HepG2 (cell line): Measurements from ENCODE around the gene B4GALT3. TPM values are rescaled to one million over a fixed set of nuclear protein-coding genes. Genes with fewer than 3 reads are reported as not detected.

ENCODE experiments used
- HIVEP1 ChIP-seq: sonication (generic); formaldehyde crosslinking; IDR thresholded peaks from 2 replicates; pipeline ENCODE4 v1.4.0; 2020; ENCODE audit warnings: mild to moderate bottlenecking, missing genetic modification reagents
- HNF4G ChIP-seq, 2 experiments: sonication (generic) in 1 of 2; formaldehyde crosslinking in 1 of 2; IDR thresholded peaks; 2 replicates each; pipeline versions ENCODE4 v1.4.0 to v1.6.1; 2011 to 2020; ENCODE audit warnings: borderline replicate concordance in 2 of 2, low read depth in 2 of 2, mild to moderate bottlenecking in 2 of 2, low read length in 1 of 2, missing genetic modification reagents in 1 of 2, moderate library complexity in 1 of 2
- MATR3 ChIP-seq: sonication (generic); formaldehyde crosslinking; IDR thresholded peaks from 2 replicates; pipeline ENCODE4 v1.4.0; 2020; ENCODE audit warnings: missing genetic modification reagents
- RAD21 ChIP-seq: fragments of 450-650 bp; formaldehyde crosslinking; IDR thresholded peaks from 2 replicates; pipeline ENCODE4 v1.5.0; 2020; ENCODE audit warnings: mild to moderate bottlenecking
- RBM22 ChIP-seq: fragments of 200-400 bp; formaldehyde crosslinking; optimal IDR thresholded peaks from 2 replicates; pipeline ENCODE3; 2017; ENCODE audit warnings: mild to moderate bottlenecking, low read length, moderate library complexity
- SIN3A ChIP-seq: IDR thresholded peaks from 2 replicates; pipeline ENCODE4 v1.6.1; 2011; ENCODE audit warnings: low read depth, mild to moderate bottlenecking, control low read depth, low read length, borderline replicate concordance
- YY1 ChIP-seq: IDR thresholded peaks from 2 replicates; pipeline ENCODE4 v1.6.1; 2011; ENCODE audit warnings: low read length, low read depth, moderate library complexity, mild to moderate bottlenecking; ENCODE audit not compliant: insufficient read depth, insufficient replicate concordance
- ZC3H13 ChIP-seq: sonication (generic); formaldehyde crosslinking; IDR thresholded peaks from 2 replicates; pipeline ENCODE4 v1.8.1; 2023; ENCODE audit warnings: mild to moderate bottlenecking, missing genetic modification reagents, moderate library complexity
- ZNF253 ChIP-seq: sonication (generic); formaldehyde crosslinking; IDR thresholded peaks from 2 replicates; pipeline ENCODE4 v1.8.0; 2022; ENCODE audit warnings: mild to moderate bottlenecking, missing genetic modification reagents, borderline replicate concordance
- ZNF33B ChIP-seq: sonication (generic); formaldehyde crosslinking; IDR thresholded peaks from 2 replicates; pipeline ENCODE4 v1.5.1; 2020; ENCODE audit warnings: mild to moderate bottlenecking, missing genetic modification reagents
- ZNF496 ChIP-seq: sonication (generic); formaldehyde crosslinking; IDR thresholded peaks from 2 replicates; pipeline ENCODE4 v1.8.1; 2023; ENCODE audit warnings: mild to moderate bottlenecking, moderate library complexity, missing genetic modification reagents; ENCODE audit not compliant: insufficient replicate concordance
- ZNF549 ChIP-seq: sonication (generic); formaldehyde crosslinking; IDR thresholded peaks from 2 replicates; pipeline ENCODE4 v1.5.0; 2020; ENCODE audit warnings: missing genetic modification reagents
- polyA plus RNA-seq, 8 experiments: library from polyadenylated mRNA; depleted of rRNA in 3 of 8; stranded (reverse) in 7 of 8; unstranded in 1 of 8; fragments of >200 nt; fragmentation: Illumina TruSeq in 4 of 8; extraction: Trizol in 4 of 8; gene quantifications; 2 replicates each; pipeline versions ENCODE4 v1.2.1 to v1.2.3, GENCODE V29; 2011 to 2016; ENCODE audit warnings: low read depth in 4 of 8, missing spikeins in 1 of 8, mixed read lengths in 1 of 8; ENCODE audit not compliant: insufficient read depth in 1 of 8
- total RNA-seq, 5 experiments: library from RNA; depleted of rRNA; stranded (reverse); fragments of >200 nt; fragmentation: Illumina TruSeq; extraction: Trizol; gene quantifications; 2 replicates each; pipeline ENCODE4 v1.2.3, GENCODE V29; 2016; ENCODE audit warnings: low read depth in 1 of 5
- TF ChIP-seq, protein P1 (sequence below): sonication (generic); formaldehyde crosslinking; IDR thresholded peaks from 2 replicates; pipeline ENCODE4 v1.4.0; 2020; ENCODE audit warnings: missing genetic modification reagents, borderline replicate concordance
- TF ChIP-seq, protein P2 (sequence below): sonication (generic); formaldehyde crosslinking; IDR thresholded peaks from 2 replicates; pipeline ENCODE4 v1.4.0; 2020; ENCODE audit warnings: missing genetic modification reagents
- TF ChIP-seq, protein P3 (sequence below): IDR thresholded peaks from 2 replicates; pipeline ENCODE4 v1.6.1; 2016; ENCODE audit warnings: low read depth, borderline replicate concordance
- TF ChIP-seq, protein P4 (sequence below): sonication (generic); formaldehyde crosslinking; IDR thresholded peaks from 2 replicates; pipeline ENCODE4 v1.5.1; 2020; ENCODE audit warnings: mild to moderate bottlenecking, missing genetic modification reagents, borderline replicate concordance

The B4GALT3 gene
- total and polyA plus RNA-seq, 2 of the 13 experiments (the other 11 are each of a cell fraction or from before 2014, with no cell fraction given): 35.6 to 40.4 TPM

DNA sequence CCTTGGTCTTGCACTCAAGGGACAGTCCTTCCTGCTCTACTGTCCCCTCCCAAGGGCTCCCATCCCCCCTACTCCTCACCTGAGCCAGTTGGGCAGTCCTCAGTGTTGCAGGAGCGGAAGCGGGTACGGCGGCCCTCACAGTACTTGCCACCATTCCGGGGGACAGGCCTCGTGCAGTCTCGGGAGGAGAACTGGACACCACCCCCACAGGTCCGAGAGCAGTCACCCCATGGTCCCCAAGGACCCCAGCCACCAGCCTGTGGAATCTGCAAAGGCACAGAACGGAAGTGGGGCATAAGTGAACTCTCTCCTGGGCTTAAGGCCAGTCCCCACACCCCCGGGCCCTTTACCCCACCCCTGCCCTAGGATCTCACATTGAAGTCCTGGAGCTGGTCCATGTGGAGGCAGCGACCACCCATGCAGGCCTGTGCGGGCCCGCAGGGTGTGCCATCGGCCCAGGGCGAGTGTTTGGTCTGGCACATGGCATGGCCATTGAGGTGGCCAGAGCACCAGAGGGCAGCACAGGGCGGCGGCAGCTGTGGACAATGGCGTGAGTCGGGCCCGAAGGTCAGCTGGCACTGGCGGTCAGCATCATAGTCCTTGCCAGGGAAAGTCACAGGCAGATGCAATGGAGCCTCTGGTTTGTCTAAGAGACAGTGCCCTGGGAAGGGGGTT lies 16.4 kb upstream of the B4GALT3 start (continued):
- TF ChIP-seq, protein P1, sequence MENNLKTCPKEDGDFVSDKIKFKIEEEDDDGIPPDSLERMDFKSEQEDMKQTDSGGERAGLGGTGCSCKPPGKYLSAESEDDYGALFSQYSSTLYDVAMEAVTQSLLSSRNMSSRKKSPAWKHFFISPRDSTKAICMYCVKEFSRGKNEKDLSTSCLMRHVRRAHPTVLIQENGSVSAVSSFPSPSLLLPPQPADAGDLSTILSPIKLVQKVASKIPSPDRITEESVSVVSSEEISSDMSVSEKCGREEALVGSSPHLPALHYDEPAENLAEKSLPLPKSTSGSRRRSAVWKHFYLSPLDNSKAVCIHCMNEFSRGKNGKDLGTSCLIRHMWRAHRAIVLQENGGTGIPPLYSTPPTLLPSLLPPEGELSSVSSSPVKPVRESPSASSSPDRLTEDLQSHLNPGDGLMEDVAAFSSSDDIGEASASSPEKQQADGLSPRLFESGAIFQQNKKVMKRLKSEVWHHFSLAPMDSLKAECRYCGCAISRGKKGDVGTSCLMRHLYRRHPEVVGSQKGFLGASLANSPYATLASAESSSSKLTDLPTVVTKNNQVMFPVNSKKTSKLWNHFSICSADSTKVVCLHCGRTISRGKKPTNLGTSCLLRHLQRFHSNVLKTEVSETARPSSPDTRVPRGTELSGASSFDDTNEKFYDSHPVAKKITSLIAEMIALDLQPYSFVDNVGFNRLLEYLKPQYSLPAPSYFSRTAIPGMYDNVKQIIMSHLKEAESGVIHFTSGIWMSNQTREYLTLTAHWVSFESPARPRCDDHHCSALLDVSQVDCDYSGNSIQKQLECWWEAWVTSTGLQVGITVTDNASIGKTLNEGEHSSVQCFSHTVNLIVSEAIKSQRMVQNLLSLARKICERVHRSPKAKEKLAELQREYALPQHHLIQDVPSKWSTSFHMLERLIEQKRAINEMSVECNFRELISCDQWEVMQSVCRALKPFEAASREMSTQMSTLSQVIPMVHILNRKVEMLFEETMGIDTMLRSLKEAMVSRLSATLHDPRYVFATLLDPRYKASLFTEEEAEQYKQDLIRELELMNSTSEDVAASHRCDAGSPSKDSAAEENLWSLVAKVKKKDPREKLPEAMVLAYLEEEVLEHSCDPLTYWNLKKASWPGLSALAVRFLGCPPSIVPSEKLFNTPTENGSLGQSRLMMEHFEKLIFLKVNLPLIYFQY (CRISPR knock-in tag): no peak
- TF ChIP-seq RAD21 (CRISPR knock-in tag): peak; percentile 49; the same call in 1 of the 2 replicates
- TF ChIP-seq, protein P2, sequence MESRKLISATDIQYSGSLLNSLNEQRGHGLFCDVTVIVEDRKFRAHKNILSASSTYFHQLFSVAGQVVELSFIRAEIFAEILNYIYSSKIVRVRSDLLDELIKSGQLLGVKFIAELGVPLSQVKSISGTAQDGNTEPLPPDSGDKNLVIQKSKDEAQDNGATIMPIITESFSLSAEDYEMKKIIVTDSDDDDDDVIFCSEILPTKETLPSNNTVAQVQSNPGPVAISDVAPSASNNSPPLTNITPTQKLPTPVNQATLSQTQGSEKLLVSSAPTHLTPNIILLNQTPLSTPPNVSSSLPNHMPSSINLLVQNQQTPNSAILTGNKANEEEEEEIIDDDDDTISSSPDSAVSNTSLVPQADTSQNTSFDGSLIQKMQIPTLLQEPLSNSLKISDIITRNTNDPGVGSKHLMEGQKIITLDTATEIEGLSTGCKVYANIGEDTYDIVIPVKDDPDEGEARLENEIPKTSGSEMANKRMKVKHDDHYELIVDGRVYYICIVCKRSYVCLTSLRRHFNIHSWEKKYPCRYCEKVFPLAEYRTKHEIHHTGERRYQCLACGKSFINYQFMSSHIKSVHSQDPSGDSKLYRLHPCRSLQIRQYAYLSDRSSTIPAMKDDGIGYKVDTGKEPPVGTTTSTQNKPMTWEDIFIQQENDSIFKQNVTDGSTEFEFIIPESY (CRISPR knock-in tag): peak; percentile 98
- TF ChIP-seq SIN3A: no peak
- TF ChIP-seq HIVEP1 (CRISPR knock-in tag): no peak
- no peak for TF ChIP-seq ZC3H13
- TF ChIP-seq, protein P3, sequence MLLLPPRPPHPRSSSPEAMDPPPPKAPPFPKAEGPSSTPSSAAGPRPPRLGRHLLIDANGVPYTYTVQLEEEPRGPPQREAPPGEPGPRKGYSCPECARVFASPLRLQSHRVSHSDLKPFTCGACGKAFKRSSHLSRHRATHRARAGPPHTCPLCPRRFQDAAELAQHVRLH (CRISPR knock-in tag): no peak
- TF ChIP-seq RBM22: no peak
- 0 out of 2 replicates have a peak, but pooled peaks have one; percentile 27 for TF ChIP-seq HNF4G (IDR thresholded peaks at IDR 0.05; ENCODE audit: borderline replicate concordance, low read depth, low read length)
- TF ChIP-seq HNF4G (CRISPR knock-in tag; IDR thresholded peaks at IDR 0.05; ENCODE audit: borderline replicate concordance, low read depth): no peak
- no peak for TF ChIP-seq ZNF253
- peak; percentile 43 for TF ChIP-seq YY1
- TF ChIP-seq ZNF549: no peak
- TF ChIP-seq ZNF33B (CRISPR knock-in tag): no peak
- TF ChIP-seq, protein P4, sequence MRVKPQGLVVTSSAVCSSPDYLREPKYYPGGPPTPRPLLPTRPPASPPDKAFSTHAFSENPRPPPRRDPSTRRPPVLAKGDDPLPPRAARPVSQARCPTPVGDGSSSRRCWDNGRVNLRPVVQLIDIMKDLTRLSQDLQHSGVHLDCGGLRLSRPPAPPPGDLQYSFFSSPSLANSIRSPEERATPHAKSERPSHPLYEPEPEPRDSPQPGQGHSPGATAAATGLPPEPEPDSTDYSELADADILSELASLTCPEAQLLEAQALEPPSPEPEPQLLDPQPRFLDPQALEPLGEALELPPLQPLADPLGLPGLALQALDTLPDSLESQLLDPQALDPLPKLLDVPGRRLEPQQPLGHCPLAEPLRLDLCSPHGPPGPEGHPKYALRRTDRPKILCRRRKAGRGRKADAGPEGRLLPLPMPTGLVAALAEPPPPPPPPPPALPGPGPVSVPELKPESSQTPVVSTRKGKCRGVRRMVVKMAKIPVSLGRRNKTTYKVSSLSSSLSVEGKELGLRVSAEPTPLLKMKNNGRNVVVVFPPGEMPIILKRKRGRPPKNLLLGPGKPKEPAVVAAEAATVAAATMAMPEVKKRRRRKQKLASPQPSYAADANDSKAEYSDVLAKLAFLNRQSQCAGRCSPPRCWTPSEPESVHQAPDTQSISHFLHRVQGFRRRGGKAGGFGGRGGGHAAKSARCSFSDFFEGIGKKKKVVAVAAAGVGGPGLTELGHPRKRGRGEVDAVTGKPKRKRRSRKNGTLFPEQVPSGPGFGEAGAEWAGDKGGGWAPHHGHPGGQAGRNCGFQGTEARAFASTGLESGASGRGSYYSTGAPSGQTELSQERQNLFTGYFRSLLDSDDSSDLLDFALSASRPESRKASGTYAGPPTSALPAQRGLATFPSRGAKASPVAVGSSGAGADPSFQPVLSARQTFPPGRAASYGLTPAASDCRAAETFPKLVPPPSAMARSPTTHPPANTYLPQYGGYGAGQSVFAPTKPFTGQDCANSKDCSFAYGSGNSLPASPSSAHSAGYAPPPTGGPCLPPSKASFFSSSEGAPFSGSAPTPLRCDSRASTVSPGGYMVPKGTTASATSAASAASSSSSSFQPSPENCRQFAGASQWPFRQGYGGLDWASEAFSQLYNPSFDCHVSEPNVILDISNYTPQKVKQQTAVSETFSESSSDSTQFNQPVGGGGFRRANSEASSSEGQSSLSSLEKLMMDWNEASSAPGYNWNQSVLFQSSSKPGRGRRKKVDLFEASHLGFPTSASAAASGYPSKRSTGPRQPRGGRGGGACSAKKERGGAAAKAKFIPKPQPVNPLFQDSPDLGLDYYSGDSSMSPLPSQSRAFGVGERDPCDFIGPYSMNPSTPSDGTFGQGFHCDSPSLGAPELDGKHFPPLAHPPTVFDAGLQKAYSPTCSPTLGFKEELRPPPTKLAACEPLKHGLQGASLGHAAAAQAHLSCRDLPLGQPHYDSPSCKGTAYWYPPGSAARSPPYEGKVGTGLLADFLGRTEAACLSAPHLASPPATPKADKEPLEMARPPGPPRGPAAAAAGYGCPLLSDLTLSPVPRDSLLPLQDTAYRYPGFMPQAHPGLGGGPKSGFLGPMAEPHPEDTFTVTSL (CRISPR knock-in tag): no peak
- no peak for TF ChIP-seq MATR3 (CRISPR knock-in tag)
- TF ChIP-seq ZNF496 (CRISPR knock-in tag): no peak
